ENCODE measurements around the gene MAP6.

The MAP6 gene

GRCh38 chr11:75565221-75565814, 103.5 kb downstream of the MAP6 start:
- TF ChIP-seq, protein P1, sequence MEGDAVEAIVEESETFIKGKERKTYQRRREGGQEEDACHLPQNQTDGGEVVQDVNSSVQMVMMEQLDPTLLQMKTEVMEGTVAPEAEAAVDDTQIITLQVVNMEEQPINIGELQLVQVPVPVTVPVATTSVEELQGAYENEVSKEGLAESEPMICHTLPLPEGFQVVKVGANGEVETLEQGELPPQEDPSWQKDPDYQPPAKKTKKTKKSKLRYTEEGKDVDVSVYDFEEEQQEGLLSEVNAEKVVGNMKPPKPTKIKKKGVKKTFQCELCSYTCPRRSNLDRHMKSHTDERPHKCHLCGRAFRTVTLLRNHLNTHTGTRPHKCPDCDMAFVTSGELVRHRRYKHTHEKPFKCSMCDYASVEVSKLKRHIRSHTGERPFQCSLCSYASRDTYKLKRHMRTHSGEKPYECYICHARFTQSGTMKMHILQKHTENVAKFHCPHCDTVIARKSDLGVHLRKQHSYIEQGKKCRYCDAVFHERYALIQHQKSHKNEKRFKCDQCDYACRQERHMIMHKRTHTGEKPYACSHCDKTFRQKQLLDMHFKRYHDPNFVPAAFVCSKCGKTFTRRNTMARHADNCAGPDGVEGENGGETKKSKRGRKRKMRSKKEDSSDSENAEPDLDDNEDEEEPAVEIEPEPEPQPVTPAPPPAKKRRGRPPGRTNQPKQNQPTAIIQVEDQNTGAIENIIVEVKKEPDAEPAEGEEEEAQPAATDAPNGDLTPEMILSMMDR (conservative IDR thresholded peaks at IDR 0.05; ENCODE audit: low read depth, low read length) = no peak
- peak; percentile 68 for DNase-seq (ENCODE audit: low read depth)
- peak overlapping the region; percentile 91 for H3K4me3 ChIP-seq (ENCODE audit: low read depth, low read length)

DNA sequence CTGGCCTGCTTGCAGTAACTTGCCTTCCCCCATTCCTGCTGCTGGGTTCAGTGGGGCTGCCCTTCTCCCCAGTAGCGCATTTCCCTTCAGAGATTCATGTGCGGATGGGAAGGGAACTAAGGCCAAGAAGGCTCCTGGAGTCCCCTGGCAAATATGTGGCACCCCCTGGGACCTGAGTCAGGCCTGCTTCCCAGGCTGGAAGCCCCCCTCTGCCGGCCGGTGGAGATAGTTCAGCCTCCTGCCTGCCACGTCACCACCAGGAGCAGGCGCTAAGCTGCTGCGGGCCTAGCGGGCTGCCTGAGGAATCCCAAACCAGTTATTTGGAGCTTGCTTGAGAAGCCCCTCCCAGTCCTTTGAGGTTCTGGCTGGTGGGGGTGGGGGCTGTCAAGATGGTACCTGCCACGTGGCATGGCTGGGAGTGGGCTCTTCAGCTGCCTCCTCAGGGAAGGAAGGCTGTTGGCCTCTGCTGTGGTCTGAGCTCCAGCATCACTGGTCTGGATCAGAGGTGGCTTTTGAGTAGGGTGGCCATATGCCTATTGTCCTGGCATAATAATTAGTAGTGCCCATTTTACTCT, 104.8 kb downstream of the MAP6 start:
- peak overlapping the region; percentile 91 for H3K4me3 ChIP-seq (ENCODE audit: low read depth, low read length)
- TF ChIP-seq, protein P1 (conservative IDR thresholded peaks at IDR 0.05; ENCODE audit: low read depth, low read length) = peak; percentile 77
- peak; percentile 93 for DNase-seq (ENCODE audit: low read depth)

GRCh38 chr11:75563501-75563977, 105.3 kb downstream of the MAP6 start:
- H3K4me3 ChIP-seq (ENCODE audit: low read depth, low read length) = peak overlapping the region; percentile 91
- DNase-seq (ENCODE audit: low read depth) = no peak
- TF ChIP-seq, protein P1 (conservative IDR thresholded peaks at IDR 0.05; ENCODE audit: low read depth, low read length) = no peak

DNA sequence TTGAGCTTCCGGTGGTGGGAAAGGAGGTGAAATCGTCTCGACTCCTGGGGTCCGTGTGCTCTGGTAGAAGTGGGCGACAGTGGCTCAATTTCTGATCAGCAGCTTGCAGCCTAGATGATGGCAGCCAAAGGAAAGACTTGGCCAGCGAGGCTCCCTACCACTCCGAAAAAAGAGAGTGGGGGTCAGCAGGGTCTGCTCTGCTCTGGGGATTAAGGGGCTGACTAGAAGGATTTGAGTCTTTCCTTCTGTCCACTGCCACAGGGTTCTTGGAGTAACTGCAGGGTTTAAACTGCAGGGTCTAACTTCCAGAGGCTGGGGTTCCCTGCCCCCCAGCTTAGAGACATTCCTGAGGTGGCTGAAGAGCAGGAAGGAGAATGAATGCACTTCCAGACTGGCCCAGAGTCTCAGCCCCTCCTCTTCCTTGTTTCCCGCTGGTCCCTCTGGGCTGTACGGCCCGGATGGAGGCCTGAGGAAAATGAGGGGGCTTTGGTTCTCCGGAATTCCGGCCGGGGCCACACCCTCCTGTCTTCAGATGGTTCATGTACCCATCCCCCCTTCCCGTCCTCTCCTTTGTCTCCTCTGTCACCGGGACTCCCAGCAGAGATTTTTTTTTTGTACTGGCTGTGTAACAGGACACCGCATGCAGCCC, 105.9 kb downstream of the MAP6 start:
- H3K4me3 ChIP-seq (ENCODE audit: low read depth, low read length) = peak overlapping the region; percentile 91
- TF ChIP-seq, protein P1 (conservative IDR thresholded peaks at IDR 0.05; ENCODE audit: low read depth, low read length) = no peak
- peak; percentile 72 for DNase-seq (ENCODE audit: low read depth)

DNA sequence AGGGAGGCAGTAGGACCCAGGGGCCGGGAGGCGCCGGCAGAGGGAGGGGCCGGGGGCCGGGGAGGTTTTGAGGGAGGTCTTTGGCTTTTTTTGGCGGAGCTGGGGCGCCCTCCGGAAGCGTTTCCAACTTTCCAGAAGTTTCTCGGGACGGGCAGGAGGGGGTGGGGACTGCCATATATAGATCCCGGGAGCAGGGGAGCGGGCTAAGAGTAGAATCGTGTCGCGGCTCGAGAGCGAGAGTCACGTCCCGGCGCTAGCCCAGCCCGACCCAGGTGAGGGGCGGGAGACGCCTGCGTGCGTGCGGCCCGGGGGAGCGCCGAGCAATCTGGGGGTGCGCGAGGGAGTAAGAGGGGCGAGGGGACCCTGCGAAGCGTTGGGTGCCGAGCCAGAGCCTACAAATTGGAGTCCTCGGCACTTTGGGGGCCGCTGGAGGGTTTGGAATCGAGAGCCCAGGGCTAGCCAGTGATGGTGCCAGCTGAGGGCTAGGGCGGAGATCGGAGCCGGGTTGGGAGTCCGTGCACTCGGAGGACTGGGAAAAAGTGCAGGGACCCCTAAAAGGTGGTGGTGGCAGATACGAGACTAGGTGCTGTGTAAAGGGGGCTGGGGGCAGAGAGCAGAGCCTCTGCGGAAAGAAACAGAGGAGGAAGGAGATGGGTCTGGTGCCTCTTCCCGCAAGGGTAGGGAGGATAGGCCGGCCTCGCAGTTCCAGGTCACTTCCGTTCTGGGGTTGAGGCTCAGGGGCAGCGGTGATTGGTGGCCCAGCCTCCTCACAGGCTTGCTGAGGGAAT, 106.6 kb downstream of the MAP6 start, which contains the start of gene SERPINH1:
Gene SERPINH1 (plus strand): TSS at position 206 of the 788 bp plus-strand sequence. CDS start 4,097 bp downstream, outside the sequence.
- TF ChIP-seq, protein P1 (conservative IDR thresholded peaks at IDR 0.05; ENCODE audit: low read depth, low read length) = no peak
- DNase-seq (ENCODE audit: low read depth) = peak; percentile 92
- peak within 1 kb of the TSS; percentile 91 for H3K4me3 ChIP-seq (ENCODE audit: low read depth, low read length)

- TF ChIP-seq, protein P1 (conservative IDR thresholded peaks at IDR 0.05; ENCODE audit: low read depth, low read length) = no peak
- no peak for DNase-seq (ENCODE audit: low read depth)
- peak overlapping the region; percentile 91 for H3K4me3 ChIP-seq (ENCODE audit: low read depth, low read length)
Observed at GRCh38 chr11:75561426-75562047, 107.3 kb downstream of the MAP6 start.

All from choroid plexus epithelial cell (primary cell).